NCI-H345 treated with DMSO at 0.1 percent for 48 hours (cell line): ENCODE measurements around the gene RPS6KL1.

Experiments
- DNase-seq: peaks from one replicate; lab custom pipeline; 2025; ENCODE audit not compliant: unreplicated experiment; lab: John Stamatoyannopoulos, UW

The RPS6KL1 gene

DNA sequence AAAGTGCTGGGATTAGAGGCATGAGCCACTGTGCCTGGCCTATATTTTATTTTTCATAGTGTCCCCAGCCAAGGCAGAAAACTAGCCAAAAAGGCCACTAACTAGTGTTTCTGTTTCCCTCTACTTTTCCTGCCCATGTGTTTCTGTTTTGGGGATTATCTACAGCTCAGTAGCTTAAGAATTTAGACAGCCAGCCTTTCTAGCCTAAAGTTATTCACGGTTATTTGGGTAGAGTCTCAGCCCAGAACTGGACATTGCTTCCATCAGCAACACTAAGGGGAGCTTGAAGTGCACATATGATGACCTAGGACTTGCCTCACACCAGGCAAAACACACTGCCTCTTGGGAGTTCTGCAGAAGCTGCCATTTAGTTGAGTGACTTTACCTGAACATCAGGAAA, 65.0 kb downstream of the RPS6KL1 start:
- no peak for DNase-seq

GRCh38 chr14:74856366-74856765, 66.7 kb downstream of the RPS6KL1 start:
- no peak for DNase-seq

- no peak for DNase-seq
Measured at GRCh38 chr14:74855945-74856344, 67.1 kb downstream of the RPS6KL1 start.

GRCh38 chr14:74855021-74855420, 68.0 kb downstream of the RPS6KL1 start:
- DNase-seq: no peak
